Fibroblast of lung (primary cell): ENCODE measurements around the gene CP. TPM values are rescaled to one million over a fixed set of nuclear protein-coding genes. Genes with fewer than 3 reads are reported as not detected.

ENCODE experiments used
- DNase-seq, 2 donors: peaks; one replicate each; pipeline versions ENCODE4 v3.0.0 to v3.0.0-alpha.2; 2010; ENCODE audit warnings: low read depth in 2 of 2
- H2AFZ ChIP-seq: 2 replicates; pipeline ENCODE4 v1.5.1; 2012; ENCODE audit warnings: low read length, control low read depth, inconsistent platforms
- H3K27ac ChIP-seq: 2 replicates; pipeline ENCODE4 v1.5.1; 2011; ENCODE audit warnings: low read length, control low read depth; ENCODE audit not compliant: insufficient read depth
- H3K27me3 ChIP-seq: 2 replicates; pipeline ENCODE4 v1.5.1; 2011; ENCODE audit warnings: mild to moderate bottlenecking, low read length; ENCODE audit not compliant: control insufficient read depth, insufficient read depth
- H3K36me3 ChIP-seq: 2 replicates; pipeline ENCODE4 v1.5.1; 2011; ENCODE audit warnings: low read length; ENCODE audit not compliant: control insufficient read depth, insufficient read depth
- H3K4me1 ChIP-seq: 2 replicates; pipeline ENCODE4 v1.5.1; 2011; ENCODE audit warnings: low read length; ENCODE audit not compliant: control insufficient read depth, insufficient read depth; ENCODE audit errors: extremely low read depth
- H3K4me2 ChIP-seq: 2 replicates; pipeline ENCODE4 v1.5.1; 2011; ENCODE audit warnings: low read length, control low read depth; ENCODE audit not compliant: insufficient read depth; ENCODE audit errors: extremely low read depth
- H3K4me3 ChIP-seq, 4 experiments: fragments of 200-600 bp in 1 of 4; sonication (generic) in 1 of 4; replicated peaks in 1 of 4; 2 replicates each; pipeline ENCODE4 v1.5.1; 2011 to 2016; ENCODE audit warnings: low read length in 4 of 4, low read depth in 3 of 4, mild to moderate bottlenecking in 3 of 4, control low read depth in 2 of 4, inconsistent platforms in 1 of 4, mixed read lengths in 1 of 4; ENCODE audit not compliant: insufficient read depth in 1 of 4; ENCODE audit errors: control extremely low read depth in 1 of 4
- H3K79me2 ChIP-seq: 2 replicates; pipeline ENCODE4 v1.5.1; 2012; ENCODE audit warnings: mild to moderate bottlenecking, low read length, inconsistent platforms; ENCODE audit not compliant: control insufficient read depth, insufficient read depth
- H3K9ac ChIP-seq: 2 replicates; pipeline ENCODE4 v1.5.1; 2011; ENCODE audit warnings: mild to moderate bottlenecking, low read length, control low read depth; ENCODE audit not compliant: insufficient read depth
- H3K9me3 ChIP-seq: 2 replicates; pipeline ENCODE4 v1.5.1; 2012; ENCODE audit warnings: low read depth, low read length; ENCODE audit not compliant: control insufficient read depth, insufficient read depth
- H4K20me1 ChIP-seq: 2 replicates; pipeline ENCODE4 v1.5.1; 2011; ENCODE audit warnings: low read length; ENCODE audit not compliant: control insufficient read depth, insufficient read depth; ENCODE audit errors: extremely low read depth
- CTCF ChIP-seq, 2 donors: IDR thresholded peaks in 1 of 2; conservative IDR thresholded peaks in 1 of 2; 1 replicate in 1 of 2; 2 replicates in 1 of 2; pipeline ENCODE4 v1.5.1; 2011 to 2012; ENCODE audit warnings: low read length in 2 of 2, control low read depth in 1 of 2, inconsistent platforms in 1 of 2, low read depth in 1 of 2, mild to moderate bottlenecking in 1 of 2
- EZH2 ChIP-seq: IDR thresholded peaks from 2 replicates; pipeline ENCODE4 v1.5.1; 2012; ENCODE audit warnings: low read length, control low read depth, mild to moderate bottlenecking; ENCODE audit errors: missing control alignments
- polyA plus RNA-seq, 2 donors: library from polyadenylated mRNA; depleted of rRNA in 1 of 2; stranded (reverse) in 1 of 2; unstranded in 1 of 2; fragments of >200 nt; gene quantifications; 2 replicates each; pipeline ENCODE4 v1.2.1, GENCODE V29; 2011 to 2012; ENCODE audit warnings: missing spikeins in 1 of 2
- total RNA-seq: library from RNA; depleted of rRNA; stranded (reverse); fragments of >200 nt; gene quantifications from 2 replicates; pipeline ENCODE4 v1.2.1, GENCODE V29; 2014

Gene CP
- total and polyA plus RNA-seq, 2 donors (not counting 1 experiment from before 2014, with no cell fraction given): 0.03 TPM; not detected in 1

GRCh38 chr3:149267565-149267964 lies 45.9 kb upstream of the CP start:
- H3K79me2 ChIP-seq: no peaks in the 10 kb centered on the region
- H3K4me3 ChIP-seq: no peak overlapping the region
- no peaks in the 10 kb centered on the region for H4K20me1 ChIP-seq
- no peak for DNase-seq
- H3K9ac ChIP-seq: no peak overlapping the region
- no peak overlapping the region for H3K4me2 ChIP-seq
- H3K36me3 ChIP-seq: no peaks in the 10 kb centered on the region
- no peak for TF ChIP-seq EZH2
- TF ChIP-seq CTCF (conservative IDR thresholded peaks at IDR 0.05 in 1 of 2, IDR thresholded peaks at IDR 0.05 in 1 of 2; ENCODE audit: low read depth in 1 of 2, low read length in 2 of 2): no peak
- peaks cover 11% of the 10 kb centered on the region for H3K4me1 ChIP-seq
- no peaks in the 10 kb centered on the region for H3K9me3 ChIP-seq
- no peaks in the 10 kb centered on the region for H3K27me3 ChIP-seq
- H3K27ac ChIP-seq: no peak overlapping the region
- no peak overlapping the region for H2AFZ ChIP-seq

DNA sequence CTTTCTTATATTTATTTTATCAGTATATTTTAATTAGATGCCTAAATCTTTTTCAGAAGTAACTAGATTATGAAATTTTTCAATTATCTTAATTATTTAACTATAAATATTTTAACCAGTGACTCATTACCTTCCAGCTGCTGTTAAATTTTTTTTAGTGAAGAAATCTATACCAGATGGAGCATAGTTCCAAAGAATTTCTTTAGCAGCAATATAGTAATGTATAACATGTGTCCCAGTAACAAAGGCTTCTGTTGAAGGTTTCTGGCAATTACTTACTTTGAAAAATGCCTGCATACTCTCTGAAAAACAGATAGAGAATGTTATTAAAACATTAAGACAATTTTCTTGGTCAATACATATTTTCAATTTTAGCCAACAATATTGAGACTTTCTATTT lies 45.1 kb upstream of the CP start:
- Histone ChIP-seq H3K9ac (no peak overlapping the region), H3K79me2 (no peaks in the 10 kb centered on the region), H3K36me3 (no peaks in the 10 kb centered on the region), H4K20me1 (no peaks in the 10 kb centered on the region), H3K9me3 (no peaks in the 10 kb centered on the region), H2AFZ (no peak overlapping the region), H3K4me3 (no peak overlapping the region), H3K4me2 (no peak overlapping the region), H3K4me1 (peaks cover 11% of the 10 kb centered on the region), H3K27ac (no peak overlapping the region), H3K27me3 (no peaks in the 10 kb centered on the region)
- DNase-seq: peak in 1 of 2 donors; percentile 52
- no peak for TF ChIP-seq EZH2

DNA sequence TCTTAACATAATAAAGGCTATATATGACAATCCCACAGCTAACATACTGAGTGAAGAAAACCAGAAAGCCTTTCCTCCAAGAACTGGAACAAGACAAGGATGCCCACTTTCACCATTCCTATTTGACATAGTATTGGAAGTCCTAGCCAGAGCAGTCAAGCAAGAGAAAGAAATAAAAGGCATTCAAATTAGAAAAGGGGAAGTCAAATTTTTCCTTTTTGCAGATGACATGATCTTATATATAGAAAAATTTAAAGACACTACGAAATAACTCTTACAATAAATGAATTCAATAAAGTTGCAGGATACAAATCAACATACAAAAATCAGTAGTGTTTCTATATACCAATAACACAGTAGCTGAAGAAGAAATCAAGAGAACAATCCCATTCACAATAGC lies 42.2 kb upstream of the CP start:
- H3K9ac ChIP-seq: no peak overlapping the region
- H3K79me2 ChIP-seq: no peaks in the 10 kb centered on the region

More for the DNA sequence above, 42.2 kb upstream of the CP start:
- no peak overlapping the region for H3K4me2 ChIP-seq
- TF ChIP-seq EZH2 (no peak), CTCF (conservative IDR thresholded peaks at IDR 0.05 in 1 of 2, IDR thresholded peaks at IDR 0.05 in 1 of 2; ENCODE audit: low read depth in 1 of 2, low read length in 2 of 2) (no peak)
- H3K27me3 ChIP-seq: no peaks in the 10 kb centered on the region
- DNase-seq: no peak
- H2AFZ ChIP-seq: no peak overlapping the region
- no peaks in the 10 kb centered on the region for H3K36me3 ChIP-seq
- no peaks in the 10 kb centered on the region for H3K9me3 ChIP-seq
- H3K27ac ChIP-seq: no peak overlapping the region
- no peaks in the 10 kb centered on the region for H4K20me1 ChIP-seq
- no peak overlapping the region for H3K4me3 ChIP-seq
- peaks cover 5% of the 10 kb centered on the region for H3K4me1 ChIP-seq
